Esophagus squamous epithelium (tissue), 4 donors: ENCODE measurements around the gene KLK15.

Source experiments
- POLR2A ChIP-seq, 4 donors: fragments of 450-650 bp; IDR thresholded peaks; one replicate each; pipeline ENCODE4 v1.6.1; 2017; ENCODE audit warnings: antibody characterized with exemption in 4 of 4, mild to moderate bottlenecking in 4 of 4, moderate library complexity in 3 of 4
- TF ChIP-seq, protein P1 (sequence below), 6 experiments: fragments of 450-650 bp in 4 of 6; fragments of 200-600 bp in 2 of 6; sonication (generic) in 2 of 6; IDR thresholded peaks; one replicate each; pipeline ENCODE4 v1.5.1; 2016 to 2019; ENCODE audit warnings: antibody characterized with exemption in 6 of 6, mild to moderate bottlenecking in 4 of 6, moderate library complexity in 4 of 6

DNA sequence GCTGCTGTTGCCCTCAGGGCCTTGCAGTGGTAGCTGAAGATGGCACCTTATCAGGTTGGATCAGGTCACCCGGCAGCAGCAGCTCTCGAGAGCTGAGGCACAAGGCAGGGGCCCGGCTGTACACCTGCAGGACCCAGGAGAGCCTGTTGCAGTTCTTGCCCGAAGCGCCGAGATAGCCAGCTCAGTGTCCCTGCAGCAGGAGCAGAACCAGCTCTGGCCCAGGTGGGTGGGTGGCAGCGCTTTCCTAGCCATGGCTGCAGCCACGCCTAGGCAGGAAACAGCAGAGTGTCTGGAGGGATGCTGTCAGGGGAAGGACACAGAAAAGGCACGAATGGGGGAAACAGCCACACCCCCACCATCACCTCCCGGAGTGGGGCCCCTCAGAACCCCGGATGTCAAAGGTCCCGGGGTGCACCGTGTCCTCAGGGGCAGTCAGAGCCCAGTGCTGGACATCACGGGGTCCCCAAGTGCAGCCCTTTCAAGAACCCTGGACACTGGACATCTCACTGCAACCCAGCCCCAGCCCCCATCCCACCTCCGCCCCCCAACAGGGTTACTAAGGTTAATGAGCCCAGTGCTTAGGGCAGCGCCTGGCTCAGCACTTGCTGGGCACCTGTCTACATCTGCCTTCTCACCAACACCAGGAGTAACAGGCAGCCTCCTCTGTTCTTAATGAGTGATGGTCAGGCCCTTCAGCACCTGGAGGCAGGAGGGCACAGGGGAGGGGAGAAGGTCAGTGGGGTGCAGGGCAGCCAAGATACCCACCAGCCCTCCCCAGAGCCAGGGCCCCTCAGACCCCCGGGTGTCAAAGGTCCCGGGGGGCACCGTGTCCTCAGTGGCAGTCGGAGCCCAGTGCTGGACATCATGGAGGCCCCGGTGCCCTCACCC lies 34.5 kb downstream of the KLK15 start:
- TF ChIP-seq, protein P1, sequence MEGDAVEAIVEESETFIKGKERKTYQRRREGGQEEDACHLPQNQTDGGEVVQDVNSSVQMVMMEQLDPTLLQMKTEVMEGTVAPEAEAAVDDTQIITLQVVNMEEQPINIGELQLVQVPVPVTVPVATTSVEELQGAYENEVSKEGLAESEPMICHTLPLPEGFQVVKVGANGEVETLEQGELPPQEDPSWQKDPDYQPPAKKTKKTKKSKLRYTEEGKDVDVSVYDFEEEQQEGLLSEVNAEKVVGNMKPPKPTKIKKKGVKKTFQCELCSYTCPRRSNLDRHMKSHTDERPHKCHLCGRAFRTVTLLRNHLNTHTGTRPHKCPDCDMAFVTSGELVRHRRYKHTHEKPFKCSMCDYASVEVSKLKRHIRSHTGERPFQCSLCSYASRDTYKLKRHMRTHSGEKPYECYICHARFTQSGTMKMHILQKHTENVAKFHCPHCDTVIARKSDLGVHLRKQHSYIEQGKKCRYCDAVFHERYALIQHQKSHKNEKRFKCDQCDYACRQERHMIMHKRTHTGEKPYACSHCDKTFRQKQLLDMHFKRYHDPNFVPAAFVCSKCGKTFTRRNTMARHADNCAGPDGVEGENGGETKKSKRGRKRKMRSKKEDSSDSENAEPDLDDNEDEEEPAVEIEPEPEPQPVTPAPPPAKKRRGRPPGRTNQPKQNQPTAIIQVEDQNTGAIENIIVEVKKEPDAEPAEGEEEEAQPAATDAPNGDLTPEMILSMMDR (IDR thresholded peaks at IDR 0.05): no peak
- TF ChIP-seq POLR2A (IDR thresholded peaks at IDR 0.05): no peak
